HG02798 (cell line): ENCODE measurements around the gene HYAL4.
"Not testable (repeated sequence)": the region's sequence is repeated elsewhere in the genome, so short reads cannot be mapped to it uniquely, and the experiment has no call there.

Experiments used
- ATAC-seq: cut with Tn5 transposase; IDR thresholded peaks from one replicate; pipeline ENCODE4 v1.9.1; 2021; ENCODE audit warnings: mild to moderate bottlenecking; ENCODE audit not compliant: unreplicated experiment, poor library complexity

The HYAL4 gene

GRCh38 chr7:123844712-123845219 lies at the start of gene HYAL4:
TSS of gene HYAL4 (plus strand) at chr7:123845169. CDS start at chr7:123868274, 23,105 bp downstream.
- no peak for ATAC-seq

DNA sequence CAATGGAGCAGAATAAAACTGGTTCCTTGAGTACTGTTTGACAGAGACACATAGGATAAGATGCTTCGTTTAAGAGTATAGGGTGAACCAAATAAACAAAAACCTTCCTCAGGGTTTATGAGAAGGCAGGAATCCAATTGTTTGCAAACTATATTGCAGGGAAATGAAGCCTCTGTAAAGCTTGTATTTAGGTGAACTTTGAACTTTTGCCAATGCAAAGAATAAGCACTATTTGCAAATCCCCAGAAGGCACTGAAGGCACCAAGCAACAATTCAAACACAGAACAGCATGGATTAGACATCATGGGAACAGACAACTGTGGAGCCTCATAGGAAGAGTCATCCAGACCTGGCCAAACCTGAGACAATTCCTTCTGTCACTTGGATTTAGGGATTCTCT lies 49.1 kb upstream of the HYAL4 start:
- no peak for ATAC-seq

- ATAC-seq = no peak
Observed at GRCh38 chr7:123796568-123796967, 48.4 kb upstream of the HYAL4 start.

DNA sequence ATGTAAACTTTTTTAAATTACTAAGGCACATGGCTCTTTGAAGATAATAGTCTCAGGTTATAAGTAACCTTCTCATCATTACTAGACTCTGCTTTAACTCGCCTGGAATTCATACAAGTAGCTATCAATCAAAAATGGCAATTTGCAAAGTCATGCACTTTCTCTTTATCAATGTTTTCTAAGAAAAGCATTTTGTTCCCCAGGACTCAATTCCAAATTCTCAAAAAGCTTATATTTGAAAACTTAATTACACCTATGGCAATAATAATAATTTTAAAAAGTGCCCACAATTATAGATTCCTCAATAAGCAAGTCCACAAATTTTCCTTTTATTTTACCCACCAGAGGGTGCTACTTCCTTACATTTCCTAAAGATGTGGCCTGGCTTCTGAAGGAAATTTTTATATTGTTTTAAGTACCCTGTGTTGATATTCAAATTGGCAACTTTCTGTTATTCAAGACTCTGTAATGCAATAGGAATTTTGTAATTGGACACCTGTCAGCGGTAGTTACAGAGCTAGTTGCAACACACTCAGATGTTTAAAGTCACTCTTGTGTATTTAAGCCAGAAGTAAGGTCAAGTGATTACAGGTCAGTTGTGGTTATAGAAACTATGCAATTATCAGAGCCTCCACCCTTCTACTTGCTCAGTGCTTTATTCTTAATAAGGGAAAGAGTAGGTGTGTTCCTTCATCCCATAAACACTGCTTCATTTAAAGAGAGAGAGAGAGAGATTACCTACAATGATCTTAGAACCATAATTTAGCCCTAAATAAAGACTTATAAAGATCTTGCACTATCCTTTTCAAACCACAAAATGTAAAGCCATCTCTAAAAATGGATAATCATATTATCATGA lies 47.1 kb upstream of the HYAL4 start:
- ATAC-seq = peak; percentile 47

- no peak for ATAC-seq
Observed at GRCh38 chr7:123798532-123799188, 46.3 kb upstream of the HYAL4 start.

DNA sequence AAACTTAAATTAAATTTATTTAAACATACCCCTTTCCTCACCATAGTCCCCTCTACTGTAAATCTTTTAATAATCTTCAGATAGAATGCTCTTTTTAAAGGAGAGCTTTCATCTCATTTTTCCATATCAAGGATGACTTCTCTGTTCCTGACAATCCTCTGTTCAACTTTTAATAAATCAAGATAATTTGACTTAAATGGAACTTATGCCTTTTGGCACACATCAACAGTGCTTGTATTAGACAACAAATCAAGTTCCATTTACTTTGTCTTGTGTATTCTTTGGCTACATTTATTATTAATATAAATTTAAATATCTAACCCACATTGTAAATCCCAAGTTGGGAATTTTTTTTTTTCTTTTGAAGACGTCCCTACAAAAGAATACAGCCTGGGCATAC lies 42.7 kb upstream of the HYAL4 start:
- no peak for ATAC-seq

GRCh38 chr7:123805287-123805686 lies 39.7 kb upstream of the HYAL4 start:
- ATAC-seq = no peak

DNA sequence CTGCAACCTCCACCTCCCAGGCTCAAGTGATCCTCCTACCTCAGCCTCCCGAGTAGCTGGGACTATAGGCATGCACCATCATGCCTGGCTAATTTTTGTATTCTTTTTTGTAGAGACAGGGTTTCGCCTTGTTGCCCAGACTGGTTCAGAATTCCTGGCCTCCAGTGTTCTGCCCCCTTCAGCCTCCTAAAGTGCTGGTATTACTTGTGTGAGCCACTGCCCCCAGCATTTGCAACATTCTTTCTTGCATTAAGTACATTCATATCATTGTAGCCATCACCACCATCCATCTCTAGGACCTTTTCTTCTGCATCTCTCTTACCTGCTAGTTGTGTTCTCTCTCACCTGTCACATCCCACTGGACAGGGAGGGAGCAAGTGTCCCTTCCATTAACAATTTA lies 35.5 kb upstream of the HYAL4 start:
- ATAC-seq = no peak

- ATAC-seq = no peak
Observed at GRCh38 chr7:123811056-123811455, 33.9 kb upstream of the HYAL4 start.

DNA sequence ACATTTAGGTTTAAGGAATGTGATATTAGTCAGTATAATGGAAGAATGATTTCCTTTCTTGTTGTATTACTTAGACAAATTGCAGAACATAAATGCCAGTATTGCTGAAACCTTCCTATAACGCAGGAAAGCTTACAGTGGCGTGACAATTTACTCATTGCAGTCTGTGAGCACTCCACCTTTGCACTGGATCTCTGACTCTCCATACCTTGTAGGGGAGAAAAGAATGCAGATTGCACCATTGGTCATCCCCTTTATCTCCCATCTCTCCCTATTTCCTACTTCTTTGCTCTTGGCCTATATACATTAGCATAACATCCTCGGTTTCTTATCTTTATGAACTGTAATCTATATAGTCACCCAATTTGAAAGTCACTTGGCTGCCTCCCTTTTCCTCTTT lies 28.1 kb upstream of the HYAL4 start:
- ATAC-seq = no peak

DNA sequence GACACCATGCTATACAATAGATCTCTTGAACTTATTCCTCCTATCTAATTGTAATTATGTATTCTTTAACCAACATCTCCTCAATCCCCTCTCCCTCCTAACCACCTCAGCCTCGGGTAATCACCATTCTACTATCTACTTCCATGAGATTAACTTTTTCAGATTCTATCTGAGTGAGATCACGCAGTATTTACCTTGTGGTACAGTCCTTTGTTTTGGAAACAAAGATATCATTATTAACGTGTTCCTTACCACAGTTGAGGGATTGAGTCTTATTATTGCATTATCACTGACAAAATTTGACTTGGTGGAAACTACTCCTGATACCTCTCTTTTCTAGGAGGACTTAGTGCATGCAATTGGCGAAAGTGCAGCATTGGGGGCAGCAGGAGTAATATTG lies 26.0 kb upstream of the HYAL4 start:
- no peak for ATAC-seq

DNA sequence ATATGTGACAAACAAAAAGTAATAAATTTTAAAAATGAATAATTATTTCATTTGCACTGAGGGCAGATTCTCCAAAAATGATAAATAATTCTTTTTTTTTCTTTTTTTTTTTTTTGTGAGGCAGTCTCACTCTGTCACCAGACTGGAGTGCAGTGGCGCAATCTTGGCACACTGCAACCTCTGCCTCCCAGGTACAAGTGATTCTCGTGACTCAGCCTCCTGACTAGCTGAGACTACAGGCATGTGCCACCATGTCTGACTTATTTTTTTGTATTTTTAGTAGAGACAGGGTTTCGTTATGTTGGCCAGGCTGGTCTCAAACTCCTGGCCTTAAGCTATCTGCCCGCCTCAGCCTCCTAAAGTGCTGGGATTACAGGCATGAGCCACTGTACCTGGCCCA lies 25.2 kb upstream of the HYAL4 start:
- ATAC-seq = not testable (repeated sequence)

DNA sequence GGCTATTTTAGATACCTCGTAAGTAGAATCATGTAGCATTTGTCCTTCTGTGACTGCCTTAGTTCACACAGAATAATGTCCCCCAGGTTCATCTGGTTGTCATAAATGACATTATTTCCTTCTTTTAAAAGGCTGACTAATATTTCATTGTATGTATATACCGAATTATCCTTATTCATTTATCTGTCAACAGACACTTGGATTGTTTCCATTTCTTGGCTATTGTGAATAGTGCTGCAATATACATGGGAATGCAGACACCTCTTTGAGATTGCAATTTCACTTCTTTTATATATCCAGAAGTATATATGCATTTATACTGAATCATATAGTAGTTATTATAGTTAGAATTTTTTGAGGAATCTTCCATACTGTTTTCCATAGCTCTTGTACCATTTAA lies 24.1 kb upstream of the HYAL4 start:
- no peak for ATAC-seq

DNA sequence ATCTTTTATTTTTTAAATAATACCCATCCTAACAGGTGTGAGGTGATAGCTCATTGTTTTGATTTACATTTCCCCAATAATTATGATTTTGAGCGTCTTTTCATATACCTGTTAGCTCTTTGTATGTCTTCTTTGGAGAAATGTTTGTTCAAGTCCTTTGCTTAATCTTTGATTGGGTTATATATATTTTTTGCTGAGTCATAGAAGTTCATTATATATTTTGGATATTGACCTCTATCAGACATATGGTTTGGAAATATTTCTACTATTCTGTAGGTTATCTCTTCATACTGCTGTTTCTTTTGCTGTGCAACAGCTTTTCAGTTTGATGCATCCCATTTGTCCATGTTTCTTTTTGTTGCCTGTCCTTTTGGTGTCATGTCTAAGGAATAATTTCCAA lies 23.6 kb upstream of the HYAL4 start:
- ATAC-seq = no peak

DNA sequence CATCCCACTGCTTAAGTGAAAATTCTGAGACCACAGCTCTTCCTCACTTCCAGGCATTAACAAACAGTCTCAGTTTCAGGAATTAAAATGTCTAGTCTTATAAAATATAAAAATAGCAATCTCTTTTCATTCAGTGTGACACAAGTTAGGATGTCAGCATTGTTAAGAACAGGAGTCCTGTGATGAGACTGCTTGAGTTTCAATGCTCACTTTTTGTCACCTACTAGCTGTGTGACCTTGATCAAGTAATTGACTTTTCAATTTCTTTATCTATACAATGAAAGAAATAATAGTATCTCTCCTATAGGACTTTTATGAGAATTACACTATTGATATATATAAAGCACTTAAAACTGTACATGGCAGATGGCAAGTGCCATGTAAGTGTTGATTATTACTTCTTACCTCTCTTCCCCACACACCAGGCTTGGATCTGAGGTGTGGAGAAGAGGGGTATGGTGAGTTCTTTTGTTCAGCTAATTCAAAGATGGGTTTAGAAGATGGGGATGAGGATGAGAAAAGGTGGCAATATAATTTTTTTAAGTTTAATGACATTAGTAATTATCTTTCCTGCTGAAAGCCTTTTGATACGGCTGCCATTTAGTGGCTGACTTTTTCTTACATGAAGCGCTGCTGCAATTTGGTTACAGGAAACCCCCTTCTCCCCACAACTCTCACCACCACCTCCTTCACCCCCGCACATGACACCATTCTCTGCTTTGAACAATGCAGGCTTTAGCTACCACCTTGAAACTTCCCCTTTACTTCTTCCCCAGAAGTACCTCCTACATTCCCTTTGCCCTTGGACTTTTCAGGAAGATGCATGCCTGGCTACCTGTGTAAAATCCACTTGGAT lies 20.8 kb upstream of the HYAL4 start:
- peak; percentile 98 for ATAC-seq

DNA sequence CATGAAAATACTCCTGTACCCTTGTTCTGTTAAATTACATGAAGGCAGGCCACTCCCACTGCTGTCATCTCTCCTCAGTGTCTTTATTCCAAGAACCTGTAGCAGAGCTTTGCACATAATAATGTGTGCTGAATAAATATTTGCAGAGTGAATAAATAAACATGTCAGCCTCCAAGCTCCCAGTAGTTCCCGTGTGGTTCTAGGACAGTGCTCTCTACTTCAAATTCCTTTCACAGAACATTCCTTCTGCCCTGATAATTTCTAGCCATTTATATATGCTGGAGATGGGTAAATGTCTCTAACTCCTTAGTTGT lies 20.3 kb upstream of the HYAL4 start:
- peak; percentile 36 for ATAC-seq

- no peak for ATAC-seq
Observed at GRCh38 chr7:123828805-123829204, 16.2 kb upstream of the HYAL4 start.

GRCh38 chr7:123836656-123837055 lies 8.3 kb upstream of the HYAL4 start:
- no peak for ATAC-seq

DNA sequence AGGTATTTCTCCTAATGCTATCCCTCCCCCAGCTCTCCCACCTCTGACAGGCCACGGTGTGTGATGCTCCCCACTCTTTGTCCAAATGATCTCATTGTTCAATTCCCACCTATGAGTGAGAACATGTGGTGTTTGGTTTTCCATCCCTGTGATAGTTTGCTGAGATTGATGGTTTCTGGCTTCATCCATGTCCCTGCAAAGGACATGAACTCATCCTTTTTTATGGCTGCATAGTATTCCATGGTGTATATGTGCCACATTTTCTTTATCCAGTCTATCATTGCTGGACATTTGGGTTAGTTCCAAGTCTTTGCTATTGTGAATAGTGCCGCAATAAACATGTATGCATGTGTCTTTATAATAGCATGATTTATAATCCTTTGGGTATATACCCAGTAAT lies 5.9 kb upstream of the HYAL4 start:
- not testable (repeated sequence) for ATAC-seq

DNA sequence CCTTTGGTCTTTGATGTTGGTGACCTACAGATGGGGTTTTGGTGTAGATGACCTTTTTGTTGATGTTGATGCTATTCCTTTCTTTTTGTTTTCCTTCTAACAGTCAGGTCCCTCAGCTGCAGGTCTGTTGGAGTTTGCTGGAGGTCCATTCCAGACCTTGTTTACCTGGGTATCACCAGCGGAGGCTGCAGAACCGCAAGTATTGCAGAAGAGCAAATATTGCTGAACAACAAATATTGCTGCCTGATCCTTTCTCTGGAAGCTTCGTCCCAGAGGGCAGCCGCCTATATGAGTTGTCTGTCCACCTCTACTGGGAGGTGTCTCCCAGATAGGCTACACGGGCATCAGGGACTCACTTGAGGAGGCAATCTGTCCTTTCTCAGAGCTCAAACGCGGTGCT lies 827 bp upstream of the HYAL4 start:
- ATAC-seq = not testable (repeated sequence)

DNA sequence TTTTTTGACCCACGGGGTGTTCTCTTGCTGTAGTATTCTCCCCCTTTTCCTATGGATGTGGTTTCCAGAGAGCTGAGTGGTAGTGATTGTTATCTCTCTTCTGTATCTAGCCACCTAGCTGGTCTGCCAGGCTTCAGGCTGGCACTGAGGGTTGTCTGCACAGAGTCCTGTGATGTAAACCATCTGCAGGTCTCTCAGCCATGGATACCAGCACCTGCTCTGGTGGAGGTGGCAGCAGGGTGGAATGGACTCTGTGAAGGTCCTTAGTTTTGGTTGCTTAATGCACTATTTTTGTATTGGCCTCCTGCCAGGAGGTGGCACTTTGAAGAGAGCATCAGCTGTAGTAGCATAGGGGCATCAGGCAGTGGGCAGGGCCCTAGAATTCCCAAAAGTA lies 851 bp downstream of the HYAL4 start:
- peak; percentile 16 for ATAC-seq
